GM18867 (cell line): ENCODE results near the gene FBLIM1.
A peak's percentile ranks its signal among the peaks of the same experiment; 100 is the strongest.

Source experiments
- ATAC-seq: cut with Tn5 transposase; IDR thresholded peaks from one replicate; pipeline ENCODE4 v1.9.1; 2021; ENCODE audit warnings: mild to moderate bottlenecking, moderate library complexity; ENCODE audit not compliant: unreplicated experiment

FBLIM1 gene

DNA sequence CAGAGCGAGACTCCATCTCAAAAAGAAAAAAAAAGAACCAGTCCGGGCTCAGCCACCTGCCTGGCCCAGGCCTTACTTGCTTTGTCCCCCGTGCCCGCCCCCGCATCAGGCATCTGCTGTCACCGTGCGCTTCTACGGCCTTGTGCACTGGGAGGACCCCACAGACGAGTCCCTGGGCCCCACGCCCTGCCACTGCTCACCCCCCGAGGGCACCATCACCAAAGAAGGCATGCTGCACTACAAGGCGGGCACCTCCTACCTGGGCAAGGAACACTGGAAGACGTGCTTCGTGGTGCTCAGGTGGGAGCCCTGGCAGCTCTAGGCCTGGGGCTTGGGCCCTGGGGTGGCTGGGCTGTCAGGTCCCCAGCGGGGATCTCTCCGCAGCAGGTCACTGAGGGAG is 28.2 kb upstream of the FBLIM1 start:
- ATAC-seq: no peak

DNA sequence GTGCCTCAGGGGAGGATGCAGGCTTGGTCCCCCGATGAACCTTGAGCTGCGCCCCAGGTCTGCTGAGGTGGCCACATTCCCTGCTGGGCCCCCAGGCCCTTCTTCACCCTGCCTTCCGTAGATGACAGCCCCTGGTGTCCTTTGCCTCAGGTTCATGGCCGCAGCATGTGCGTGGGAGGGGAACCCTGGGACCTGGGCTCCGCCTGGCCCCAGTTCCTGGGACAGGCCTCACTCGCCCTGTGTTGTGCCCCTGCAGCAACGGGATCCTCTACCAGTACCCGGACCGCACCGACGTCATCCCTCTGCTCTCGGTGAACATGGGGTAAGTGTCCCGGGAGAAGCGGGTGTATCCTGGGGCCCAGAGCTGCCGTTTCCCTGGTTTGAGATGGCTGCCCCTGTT is 27.7 kb upstream of the FBLIM1 start:
- ATAC-seq: no peak

DNA sequence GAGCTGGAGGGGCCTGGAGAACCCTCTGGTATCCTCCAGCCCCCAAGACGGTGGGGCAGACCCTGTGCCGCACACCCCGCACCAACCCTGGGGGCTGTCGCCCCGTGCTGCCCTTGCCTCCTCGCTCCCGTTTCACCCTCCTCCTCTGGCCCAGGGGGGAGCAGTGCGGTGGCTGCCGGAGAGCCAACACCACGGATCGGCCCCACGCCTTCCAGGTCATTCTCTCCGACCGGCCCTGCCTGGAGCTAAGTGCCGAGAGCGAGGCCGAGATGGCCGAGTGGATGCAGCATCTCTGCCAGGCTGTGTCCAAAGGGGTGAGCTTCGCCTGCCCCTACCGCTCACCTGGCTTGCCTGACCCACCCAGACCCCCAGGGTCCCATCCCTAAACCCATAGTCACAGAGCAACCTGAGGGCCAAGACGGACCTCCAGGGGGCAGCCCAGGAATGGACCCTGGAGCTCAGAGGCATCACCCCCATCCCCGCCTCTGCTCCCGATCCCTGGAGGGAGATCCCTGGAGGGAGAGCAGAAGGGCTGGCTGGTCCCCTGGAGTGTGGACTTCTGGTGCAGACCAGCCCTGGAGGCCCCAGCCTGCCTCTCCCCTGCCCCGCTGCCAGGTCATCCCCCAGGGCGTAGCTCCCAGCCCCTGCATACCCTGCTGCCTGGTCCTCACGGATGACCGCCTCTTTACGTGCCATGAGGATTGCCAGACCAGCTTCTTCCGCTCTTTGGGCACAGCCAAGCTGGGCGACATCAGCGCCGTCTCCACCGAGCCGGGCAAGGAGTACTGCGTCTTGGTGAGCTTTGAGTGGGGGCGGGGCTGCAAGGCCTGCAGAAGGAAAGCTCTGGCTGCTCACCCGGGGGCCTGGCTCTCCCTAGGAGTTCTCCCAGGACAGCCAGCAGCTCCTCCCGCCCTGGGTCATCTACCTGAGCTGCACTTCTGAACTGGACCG is 26.6 kb upstream of the FBLIM1 start:
- no peak for ATAC-seq

DNA sequence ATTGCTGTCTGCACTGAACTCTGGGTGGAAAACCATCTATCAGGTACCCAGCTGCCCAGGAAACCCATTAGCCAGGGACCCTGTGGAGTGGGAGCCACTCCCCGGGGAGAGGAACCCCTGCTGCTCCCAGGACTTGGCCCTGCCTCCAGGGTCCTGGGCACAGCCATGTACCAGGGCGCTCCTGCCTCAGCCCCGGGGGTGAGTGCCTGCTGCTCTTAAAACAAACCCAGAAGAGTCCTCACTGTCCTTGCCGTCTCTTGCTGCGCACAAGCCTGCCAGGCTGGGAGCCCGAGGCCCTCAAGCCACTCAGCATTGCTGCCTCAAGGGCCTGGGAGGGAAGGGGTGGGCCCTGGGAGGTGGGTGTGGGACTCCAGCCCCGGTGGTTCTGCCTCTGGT is 25.9 kb upstream of the FBLIM1 start:
- no peak for ATAC-seq

DNA sequence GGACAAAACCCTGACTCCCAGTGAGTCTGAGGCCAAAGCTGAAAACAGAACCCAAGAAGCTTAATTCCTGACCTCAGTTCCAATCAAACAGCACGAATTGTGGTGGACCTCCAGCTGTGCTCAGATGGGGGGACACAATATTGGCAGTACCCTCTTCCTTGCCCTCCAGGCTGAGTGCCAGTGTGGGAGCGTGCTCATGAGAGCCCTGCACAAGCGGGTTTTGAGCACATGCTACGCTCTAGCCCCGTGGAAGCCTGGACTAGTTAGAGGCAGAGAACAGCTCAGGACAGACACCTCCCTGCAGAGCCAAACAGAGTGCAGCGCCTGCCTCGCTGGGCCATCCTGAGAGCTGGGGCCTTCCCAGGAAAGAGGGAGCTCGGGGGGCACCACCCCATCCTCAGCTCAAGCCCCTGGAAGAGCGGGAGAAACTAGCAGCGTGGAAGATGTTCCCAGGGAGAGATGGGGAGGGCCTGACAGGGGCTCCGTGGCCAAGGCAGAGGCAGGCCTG is 25.3 kb upstream of the FBLIM1 start:
- no peak for ATAC-seq

DNA sequence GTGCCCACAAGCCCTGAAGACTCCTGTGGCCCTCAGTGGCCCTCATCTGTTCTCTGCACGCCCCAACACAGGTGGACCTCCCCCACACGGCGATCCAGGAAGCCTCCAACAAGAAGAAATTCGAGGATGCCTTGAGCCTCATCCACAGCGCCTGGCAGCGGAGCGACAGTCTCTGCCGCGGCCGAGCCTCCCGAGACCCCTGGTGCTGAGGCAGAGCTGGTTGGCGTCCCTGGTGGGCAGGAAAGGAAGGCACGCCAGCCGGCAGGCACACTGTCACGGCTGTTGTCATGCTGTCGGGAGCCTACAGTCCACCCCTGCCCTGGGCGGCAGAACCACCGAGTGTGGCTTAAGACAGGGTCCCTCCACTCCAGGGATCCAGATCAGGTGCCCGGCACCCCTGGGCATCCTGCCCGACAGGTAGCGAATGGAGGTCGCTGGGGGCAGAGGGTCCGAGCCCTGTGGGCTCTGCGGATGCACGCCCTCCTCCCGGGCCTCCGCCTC is 24.8 kb upstream of the FBLIM1 start:
- ATAC-seq: no peak

DNA sequence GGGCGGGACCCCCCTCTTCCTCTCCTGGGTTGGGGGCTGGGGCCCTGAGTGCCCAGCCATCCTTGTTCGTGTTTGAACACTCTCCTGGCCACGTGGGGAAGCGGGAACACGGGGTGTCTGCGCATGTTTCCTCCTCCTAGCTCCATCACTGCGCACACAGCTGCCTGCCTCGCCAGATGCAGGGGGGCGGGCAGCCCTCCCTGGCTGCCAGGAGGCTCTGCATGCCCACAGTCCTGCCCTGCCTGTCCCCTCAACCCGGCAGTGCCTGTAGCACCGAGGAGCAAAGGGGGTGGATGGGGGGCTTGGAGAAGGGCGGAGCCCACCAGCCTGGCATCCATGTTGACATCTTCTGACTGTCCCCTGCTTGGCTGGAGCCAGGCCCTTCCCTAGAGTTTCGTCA is 24.3 kb upstream of the FBLIM1 start:
- no peak for ATAC-seq

DNA sequence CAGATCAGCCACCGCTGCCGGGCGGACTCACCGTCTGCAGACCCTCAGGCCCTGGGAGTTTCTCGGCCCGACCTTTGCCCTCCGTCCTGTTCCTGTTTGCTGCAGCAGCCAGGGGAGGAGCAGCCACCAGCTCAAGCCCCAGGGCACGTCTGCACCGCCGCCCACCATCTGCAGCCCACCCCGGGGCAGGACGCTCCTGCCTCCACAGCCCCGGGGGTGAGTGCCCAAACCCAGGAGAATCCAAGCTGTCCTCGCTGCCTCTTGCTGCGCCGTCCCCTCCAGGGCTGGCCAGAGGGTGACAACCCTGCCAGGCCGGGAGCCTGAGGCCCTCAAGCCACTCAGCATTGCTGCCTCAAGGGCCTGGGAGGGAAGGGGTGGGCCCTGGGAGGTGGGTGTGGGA is 23.7 kb upstream of the FBLIM1 start:
- ATAC-seq: no peak

DNA sequence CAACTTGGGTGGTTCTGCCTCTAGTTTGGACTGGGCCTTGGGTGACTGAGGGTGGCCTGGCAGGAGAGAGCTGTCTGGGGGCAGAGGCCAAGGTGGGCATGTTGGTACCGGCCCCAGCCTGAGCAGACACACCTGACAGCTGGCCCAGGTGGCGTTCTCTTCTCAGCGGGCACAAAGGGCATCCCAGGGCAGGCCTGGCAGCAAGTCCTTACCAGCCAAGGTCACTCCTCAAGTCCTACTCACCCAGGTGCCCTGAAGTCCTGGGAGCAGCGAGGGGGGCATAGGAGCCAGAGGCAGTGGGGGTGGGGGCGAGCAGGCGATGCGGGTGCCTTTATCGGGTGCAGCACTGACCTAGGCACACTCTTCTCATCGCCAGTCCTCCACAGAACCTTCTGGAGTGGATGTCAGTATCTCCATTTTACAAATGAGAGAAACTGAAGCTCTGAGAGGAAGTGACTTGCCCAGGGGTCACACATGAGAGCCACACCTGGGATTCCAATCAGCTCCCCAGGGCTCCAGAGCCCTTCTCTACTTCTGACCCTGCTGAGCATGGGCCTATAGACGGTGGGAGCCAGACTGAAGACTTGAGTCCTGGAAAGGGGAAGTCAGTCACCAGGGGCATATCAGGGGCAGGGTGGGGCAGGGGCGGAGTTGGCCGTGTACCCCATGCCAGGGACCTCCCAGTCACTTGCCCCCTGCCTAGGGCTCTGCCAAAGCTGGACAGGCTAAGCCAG is 23.1 kb upstream of the FBLIM1 start:
- ATAC-seq: no peak

DNA sequence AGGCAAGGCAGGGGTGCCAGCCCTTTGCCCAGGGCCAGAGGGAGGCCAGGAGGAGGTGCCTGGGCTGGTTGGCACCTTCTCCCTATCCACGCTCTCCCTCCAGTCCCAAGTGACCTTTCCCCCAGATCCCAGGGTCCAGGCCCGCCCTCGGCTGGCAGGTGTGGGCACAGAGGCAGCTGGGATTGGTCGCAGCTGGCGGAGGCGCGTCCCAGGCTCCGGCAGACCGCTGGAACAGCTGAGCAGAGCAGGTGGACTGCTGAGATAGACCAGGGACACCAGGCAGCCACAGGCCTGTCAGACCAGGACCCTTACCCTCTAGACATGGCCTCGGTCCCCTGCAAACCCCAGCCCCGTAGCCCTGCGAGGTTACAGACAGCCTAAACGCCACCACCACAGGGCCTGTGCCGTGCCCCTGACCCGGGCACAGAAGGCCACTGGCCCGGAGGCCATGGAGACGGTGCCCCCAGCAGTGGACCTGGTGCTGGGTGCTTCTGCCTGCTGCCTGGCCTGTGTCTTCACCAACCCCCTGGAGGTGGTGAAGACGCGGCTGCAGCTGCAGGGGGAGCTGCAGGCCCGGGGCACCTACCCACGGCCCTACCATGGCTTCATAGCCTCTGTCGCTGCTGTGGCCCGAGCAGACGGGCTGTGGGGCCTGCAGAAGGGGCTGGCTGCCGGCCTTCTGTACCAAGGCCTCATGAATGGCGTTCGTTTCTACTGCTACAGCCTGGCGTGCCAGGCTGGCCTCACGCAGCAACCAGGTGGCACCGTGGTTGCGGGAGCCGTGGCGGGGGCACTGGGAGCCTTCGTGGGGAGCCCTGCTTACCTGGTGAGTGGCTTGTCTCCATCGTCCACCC is 22.3 kb upstream of the FBLIM1 start, which contains the start of gene SLC25A34:
Gene SLC25A34, plus strand, starts transcription at position 221 of the 854 bp plus-strand sequence. Its CDS starts 228 bp downstream, at position 449.
- ATAC-seq: no peak

DNA sequence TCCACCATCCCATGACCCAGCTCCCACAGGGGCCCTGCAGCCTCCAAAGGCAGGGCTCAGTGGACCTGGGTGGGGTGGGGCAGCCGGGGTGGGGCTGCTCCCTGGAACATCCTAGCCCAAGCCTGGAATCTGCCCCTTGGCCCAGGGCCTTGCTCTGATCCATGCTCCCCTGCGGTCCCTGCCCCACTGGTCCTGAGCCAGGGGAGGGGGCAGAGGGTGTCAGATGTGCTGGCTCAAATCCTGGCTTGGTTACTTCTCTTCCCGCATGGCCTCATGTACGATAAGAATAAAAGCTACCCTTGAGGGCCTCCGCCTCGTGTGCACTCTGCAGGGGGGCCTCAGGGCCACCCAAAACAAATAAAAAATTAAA is 21.7 kb upstream of the FBLIM1 start:
- no peak for ATAC-seq

DNA sequence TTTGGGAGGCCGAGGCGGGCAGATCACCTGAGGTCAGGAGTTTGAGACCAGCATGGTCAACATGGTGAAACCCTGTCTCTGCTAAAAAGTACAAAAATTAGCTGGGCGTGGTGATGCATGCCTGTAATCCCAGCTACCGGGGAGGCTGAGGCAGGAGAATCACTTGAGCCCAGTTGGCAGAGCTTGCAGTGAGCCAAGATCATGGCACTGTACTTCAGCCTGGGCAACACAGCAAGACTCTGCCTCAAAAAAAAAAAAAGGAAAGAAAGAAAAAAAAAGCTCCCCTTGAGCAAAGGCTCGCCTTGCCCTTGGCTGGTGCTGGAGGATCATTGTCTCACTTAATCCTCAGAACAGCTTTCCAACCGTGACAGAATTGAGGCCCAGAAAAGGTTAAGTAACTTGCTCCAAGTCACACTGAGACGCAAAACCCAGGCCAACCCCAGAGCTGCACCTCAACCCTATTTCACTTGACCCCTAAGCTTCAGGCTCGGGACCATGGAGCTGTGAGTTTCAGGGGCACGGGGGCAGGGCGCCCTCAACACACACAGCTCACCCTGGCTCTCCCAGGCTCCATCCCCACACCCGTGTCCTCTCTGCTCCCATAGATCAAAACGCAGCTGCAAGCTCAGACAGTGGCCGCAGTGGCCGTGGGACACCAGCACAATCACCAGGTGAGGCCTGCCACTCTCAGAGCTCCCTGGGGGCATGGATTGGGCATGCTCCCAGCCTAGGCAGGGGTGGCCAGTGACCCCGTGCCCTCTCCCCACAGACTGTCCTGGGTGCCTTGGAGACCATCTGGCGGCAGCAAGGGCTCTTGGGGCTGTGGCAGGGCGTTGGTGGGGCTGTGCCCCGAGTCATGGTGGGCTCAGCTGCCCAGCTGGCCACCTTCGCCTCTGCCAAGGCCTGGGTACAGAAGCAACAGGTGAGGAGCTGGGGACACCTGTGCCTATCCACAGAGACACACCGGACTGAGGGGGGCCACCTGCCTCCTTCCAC is 21.0 kb upstream of the FBLIM1 start:
- no peak for ATAC-seq

DNA sequence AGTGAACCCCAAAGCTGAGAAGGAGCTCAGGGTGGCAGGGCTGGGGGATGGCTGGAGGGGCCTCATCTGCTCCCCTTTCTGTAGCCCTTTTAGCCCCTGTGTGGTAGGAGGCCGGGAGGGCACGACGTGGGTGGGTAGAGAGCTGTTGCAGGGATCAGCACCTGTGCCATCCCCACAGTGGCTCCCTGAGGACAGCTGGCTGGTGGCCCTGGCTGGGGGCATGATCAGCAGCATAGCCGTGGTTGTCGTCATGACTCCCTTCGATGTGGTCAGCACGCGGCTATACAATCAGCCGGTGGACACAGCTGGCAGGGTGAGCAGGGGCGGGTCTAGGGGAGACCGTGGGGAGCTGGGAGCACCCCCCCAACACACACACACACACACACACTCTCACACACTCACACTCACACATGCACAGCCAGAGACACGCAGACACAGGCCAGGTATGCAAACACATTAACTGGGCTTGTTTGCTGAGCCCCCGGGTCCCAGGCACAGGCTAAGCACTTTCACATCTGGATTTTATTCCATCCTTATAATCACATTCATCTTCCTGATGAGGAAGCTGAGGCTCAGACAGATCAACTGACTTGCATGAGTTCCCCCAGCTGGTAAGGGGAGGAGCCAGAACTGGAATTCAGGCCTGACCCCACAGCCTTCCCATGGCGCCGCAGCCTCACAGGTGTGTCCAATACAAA is 20.0 kb upstream of the FBLIM1 start:
- no peak for ATAC-seq

DNA sequence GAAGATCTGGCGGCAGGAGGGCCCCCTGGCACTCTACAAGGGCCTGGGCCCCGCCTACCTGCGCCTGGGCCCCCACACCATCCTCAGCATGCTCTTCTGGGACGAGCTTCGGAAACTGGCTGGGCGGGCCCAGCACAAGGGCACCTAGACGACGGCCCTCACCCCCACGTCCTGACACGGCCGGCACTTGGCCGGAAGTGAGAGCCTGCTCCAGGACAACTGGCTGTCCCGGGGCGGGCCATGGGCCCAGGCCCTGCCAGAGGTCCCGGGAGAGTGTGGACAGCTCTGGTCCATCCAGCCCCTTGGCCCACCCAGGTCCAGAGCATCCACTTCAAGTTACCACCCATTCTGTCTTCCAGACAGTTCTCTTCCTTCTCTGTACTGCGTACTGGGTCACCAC is 19.3 kb upstream of the FBLIM1 start:
- ATAC-seq: no peak

DNA sequence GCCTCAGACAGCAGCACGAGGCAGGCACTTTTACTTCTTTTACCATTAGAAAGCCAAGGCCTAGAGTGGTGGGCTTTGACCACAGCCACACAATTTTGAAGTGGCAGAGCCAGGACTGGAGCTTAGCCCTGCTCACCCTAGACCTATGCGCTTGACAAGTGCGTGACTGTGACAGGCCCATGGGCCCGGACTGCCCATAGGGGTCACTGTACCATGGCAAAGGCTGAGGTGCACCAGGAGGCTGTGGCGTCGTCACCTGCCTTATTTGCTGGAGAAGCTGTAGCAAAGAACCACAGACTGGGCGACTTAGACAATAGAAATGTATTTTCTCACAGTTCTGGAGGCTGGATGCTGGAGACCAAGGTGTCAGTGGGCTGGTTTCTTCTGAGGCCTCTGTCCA is 18.9 kb upstream of the FBLIM1 start:
- no peak for ATAC-seq

DNA sequence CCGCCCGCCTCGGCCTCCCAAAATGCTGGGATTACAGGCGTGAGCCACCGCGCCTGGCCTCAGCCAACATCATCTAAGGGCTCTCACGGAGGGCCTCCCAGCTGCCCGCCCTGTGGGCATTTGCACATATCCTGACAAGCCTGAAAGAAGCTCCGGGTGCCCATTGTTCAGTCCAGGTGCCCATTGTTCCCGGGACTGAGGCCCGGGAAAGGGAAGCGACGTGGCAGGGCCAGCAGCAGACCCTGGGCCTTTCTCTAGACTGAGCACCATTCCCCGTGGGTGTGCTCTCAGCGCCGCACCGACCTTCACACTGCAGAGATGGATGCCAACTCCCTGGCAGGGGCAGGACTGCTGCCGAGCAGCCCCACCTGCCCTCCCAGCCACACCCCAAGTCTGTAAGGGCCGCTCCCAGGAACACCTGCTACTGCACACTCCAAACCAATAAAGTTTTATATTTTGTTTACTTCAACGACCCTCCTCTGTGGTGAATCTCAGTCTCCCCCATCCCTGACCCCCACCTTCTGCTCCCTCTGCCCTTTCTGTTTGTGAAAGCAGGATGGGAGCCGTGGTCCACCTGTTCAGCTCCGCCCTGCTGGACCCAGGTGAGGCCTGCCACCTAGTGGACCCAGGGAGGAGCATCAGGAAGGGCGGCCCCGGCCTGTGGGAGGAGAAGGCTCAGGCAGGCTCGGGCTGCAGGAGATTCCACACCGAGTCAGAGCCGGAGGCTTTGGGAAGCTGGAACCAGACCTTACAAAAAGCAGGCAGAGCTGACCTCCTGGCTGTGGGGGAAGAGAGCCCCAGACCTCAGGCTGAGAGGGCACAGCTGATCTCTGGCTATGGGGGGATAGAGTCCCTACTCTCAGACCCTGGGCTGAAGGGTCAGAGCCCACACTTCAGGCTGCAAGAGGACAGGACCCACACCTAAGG is 17.4 kb upstream of the FBLIM1 start:
- ATAC-seq: peak; percentile 55

DNA sequence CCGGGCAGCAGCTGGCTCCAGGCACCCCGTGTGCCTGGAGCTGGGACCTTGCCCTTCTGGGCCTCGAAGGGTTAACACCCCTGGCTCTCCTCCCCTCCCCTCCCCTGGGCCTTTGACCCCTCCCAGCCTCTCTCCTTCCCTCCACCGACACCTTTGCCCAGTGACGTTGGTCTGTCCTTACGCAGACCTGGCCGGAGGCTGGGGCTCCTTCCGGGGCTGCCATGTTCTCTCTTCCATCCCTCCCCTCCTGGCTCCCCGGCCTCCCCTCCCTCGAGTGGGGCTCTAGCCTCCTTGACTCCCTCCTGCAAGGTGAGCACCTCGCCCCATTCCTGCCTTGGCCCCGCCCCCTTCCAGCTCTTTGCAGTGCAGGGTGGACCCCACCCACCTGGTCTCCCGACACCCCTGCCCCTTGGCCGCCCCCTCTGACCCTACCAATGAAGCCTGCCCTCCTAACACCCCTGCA is 16.2 kb upstream of the FBLIM1 start, which contains the start of gene TMEM82:
Gene TMEM82, plus strand, starts transcription at position 161 of the 463 bp plus-strand sequence. Its CDS starts 61 bp downstream, at position 222.
- no peak for ATAC-seq
